CD14-positive monocyte (primary cell): ENCODE data around the gene VWA5B1. TPM values are rescaled to one million over a fixed set of nuclear protein-coding genes. Genes with fewer than 3 reads are reported as not detected.

Experiments used
- DNase-seq, 3 donors: peaks; one replicate each; pipeline ENCODE4 v3.0.0-alpha.2; 2011 to 2022
- H2AFZ ChIP-seq: 2 replicates; pipeline ENCODE4 v1.6.0; 2012; ENCODE audit warnings: mild to moderate bottlenecking, low read depth, low read length, inconsistent platforms; ENCODE audit not compliant: insufficient read depth, poor library complexity, severe bottlenecking
- H3K27ac ChIP-seq, 2 donors: 1 replicate in 1 of 2; 2 replicates in 1 of 2; pipeline ENCODE4 v1.5.1; 2012 to 2013; ENCODE audit warnings: low read length in 2 of 2, control low read depth in 1 of 2, inconsistent platforms in 1 of 2, low read depth in 1 of 2, mild to moderate bottlenecking in 1 of 2
- H3K27me3 ChIP-seq, 2 donors: one replicate each; pipeline versions ENCODE4 v1.6.0 to v1.6.1; 2011 to 2013; ENCODE audit warnings: low read length in 2 of 2; ENCODE audit not compliant: control insufficient read depth in 2 of 2, insufficient read depth in 2 of 2
- H3K36me3 ChIP-seq, 2 donors: replicated peaks in 1 of 2; 1 replicate in 1 of 2; 2 replicates in 1 of 2; pipeline versions ENCODE4 v1.5.1 to v1.6.1; 2012 to 2013; ENCODE audit warnings: low read length in 2 of 2, control low read depth in 1 of 2, inconsistent platforms in 1 of 2, mild to moderate bottlenecking in 1 of 2; ENCODE audit not compliant: insufficient read depth in 2 of 2, control insufficient read depth in 1 of 2
- H3K4me1 ChIP-seq, 2 donors: 1 replicate in 1 of 2; 2 replicates in 1 of 2; pipeline versions ENCODE4 v1.5.1 to v1.6.1; 2012 to 2013; ENCODE audit warnings: low read length in 2 of 2, control low read depth in 1 of 2, inconsistent platforms in 1 of 2, mild to moderate bottlenecking in 1 of 2, moderate library complexity in 1 of 2; ENCODE audit not compliant: insufficient read depth in 2 of 2, control insufficient read depth in 1 of 2
- H3K4me2 ChIP-seq: replicated peaks from 2 replicates; pipeline ENCODE3; 2012; ENCODE audit warnings: low read length, moderate library complexity, mild to moderate bottlenecking; ENCODE audit not compliant: poor library complexity, severe bottlenecking; ENCODE audit errors: extremely low read depth
- H3K4me3 ChIP-seq, 3 experiments: fragments of 200-600 bp in 1 of 3; sonication (generic) in 1 of 3; replicated peaks in 1 of 3; 1 replicate in 2 of 3; 2 replicates in 1 of 3; pipeline ENCODE4 v1.5.1; 2011 to 2013; ENCODE audit warnings: low read length in 3 of 3, mild to moderate bottlenecking in 3 of 3, control low read depth in 2 of 3, low read depth in 2 of 3, inconsistent platforms in 1 of 3, moderate library complexity in 1 of 3
- H3K79me2 ChIP-seq: 2 replicates; pipeline ENCODE4 v1.6.0; 2012; ENCODE audit warnings: mild to moderate bottlenecking, control low read depth, inconsistent platforms, low read length, moderate library complexity; ENCODE audit not compliant: insufficient read depth
- H3K9ac ChIP-seq: 2 replicates; pipeline ENCODE4 v1.6.0; 2017; ENCODE audit warnings: low read length, mild to moderate bottlenecking; ENCODE audit not compliant: insufficient read depth, poor library complexity, severe bottlenecking
- H3K9me3 ChIP-seq, 2 donors: replicated peaks in 1 of 2; 1 replicate in 1 of 2; 2 replicates in 1 of 2; pipeline versions ENCODE4 v1.5.1 to v1.6.1; 2012 to 2013; ENCODE audit warnings: low read length in 2 of 2, control low read depth in 1 of 2; ENCODE audit not compliant: control insufficient read depth in 1 of 2, insufficient read depth in 1 of 2
- H4K20me1 ChIP-seq: 2 replicates; pipeline ENCODE4 v1.6.0; 2012; ENCODE audit warnings: mild to moderate bottlenecking, low read length, control low read depth, moderate library complexity; ENCODE audit not compliant: insufficient read depth
- H3K27ac Mint-ChIP-seq, 7 donors: one replicate each; pipeline ENCODE4 v1.8.0; 2020; ENCODE audit warnings: mild to moderate bottlenecking in 7 of 7, mixed read lengths in 7 of 7, moderate library complexity in 6 of 7, inconsistent platforms in 2 of 7
- H3K27me3 Mint-ChIP-seq, 3 donors: one replicate each; pipeline ENCODE4 v1.8.0; 2021 to 2022; ENCODE audit warnings: low read depth in 3 of 3, mild to moderate bottlenecking in 3 of 3, mixed read lengths in 3 of 3, moderate library complexity in 3 of 3, inconsistent platforms in 1 of 3
- H3K36me3 Mint-ChIP-seq, 2 donors: one replicate each; pipeline ENCODE4 v1.8.0; 2020; ENCODE audit warnings: mixed read lengths in 2 of 2, inconsistent platforms in 1 of 2, mild to moderate bottlenecking in 1 of 2
- H3K4me1 Mint-ChIP-seq: one replicate; pipeline ENCODE4 v1.8.0; 2020; ENCODE audit warnings: mild to moderate bottlenecking, mixed read lengths
- H3K4me3 Mint-ChIP-seq, 2 donors: one replicate each; pipeline ENCODE4 v1.8.0; 2020; ENCODE audit warnings: mild to moderate bottlenecking in 2 of 2, mixed read lengths in 2 of 2, moderate library complexity in 1 of 2
- H3K9me3 Mint-ChIP-seq, 7 donors: one replicate each; pipeline ENCODE4 v1.8.0; 2020 to 2022; ENCODE audit warnings: mixed read lengths in 7 of 7, mild to moderate bottlenecking in 6 of 7, moderate library complexity in 6 of 7, inconsistent platforms in 2 of 7
- WGBS: methylation state at CpG from one replicate; pipeline ENCODE4 v1.1.5; 2013; ENCODE audit warnings: missing lambda C conversion rate; ENCODE audit not compliant: insufficient coverage; 5-methylcytosine and 5-hydroxymethylcytosine counted together
- intact Hi-C, 2 donors: fragments of 100-400 bp; cut with micrococcal nuclease; formaldehyde crosslinking; loops; one replicate each; pipeline versions ENCODE4 v1.15.0 to v1.15.1; 2023
- polyA plus RNA-seq, 3 donors: library from polyadenylated mRNA; depleted of rRNA in 1 of 3; unstranded in 2 of 3; stranded (reverse) in 1 of 3; fragments of 300-500 nt in 2 of 3; fragments of >200 nt in 1 of 3; fragmentation: Illumina TruSeq in 2 of 3; gene quantifications; 1 replicate in 2 of 3; 2 replicates in 1 of 3; pipeline ENCODE4 v1.2.3, GENCODE V29; 2012 to 2021
- TF ChIP-seq, protein P1 (sequence below): fragments of 200-600 bp; IDR thresholded peaks from one replicate; pipeline ENCODE4 v1.8.0; 2022; ENCODE audit warnings: antibody characterized with exemption, mild to moderate bottlenecking

VWA5B1 gene
- polyA plus RNA-seq, 3 donors, result not detected

DNA sequence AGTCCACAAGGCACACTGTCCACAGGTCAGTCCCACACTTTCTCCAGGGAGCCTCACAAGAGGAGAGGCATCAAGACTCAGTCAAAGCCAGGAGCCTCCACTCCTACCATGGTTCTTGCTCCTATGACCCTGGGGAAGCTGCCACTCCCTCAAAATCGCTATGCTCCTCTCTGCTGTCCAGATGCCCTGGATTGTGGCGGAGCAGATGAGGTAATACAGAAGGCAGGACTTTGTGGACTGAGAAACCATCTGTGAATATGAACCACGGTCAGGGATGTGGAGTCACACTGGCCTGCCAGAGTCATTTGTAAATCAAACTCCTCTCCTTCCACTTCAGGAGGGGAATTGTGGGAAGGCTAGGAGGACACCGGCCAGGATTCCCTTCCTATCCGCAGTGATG is 20.6 kb downstream of the VWA5B1 start:
- H3K27ac Mint-ChIP-seq, result peak overlapping the region in 1 of 7 donors; percentile 39
- intact Hi-C loops, result no loop called here

DNA sequence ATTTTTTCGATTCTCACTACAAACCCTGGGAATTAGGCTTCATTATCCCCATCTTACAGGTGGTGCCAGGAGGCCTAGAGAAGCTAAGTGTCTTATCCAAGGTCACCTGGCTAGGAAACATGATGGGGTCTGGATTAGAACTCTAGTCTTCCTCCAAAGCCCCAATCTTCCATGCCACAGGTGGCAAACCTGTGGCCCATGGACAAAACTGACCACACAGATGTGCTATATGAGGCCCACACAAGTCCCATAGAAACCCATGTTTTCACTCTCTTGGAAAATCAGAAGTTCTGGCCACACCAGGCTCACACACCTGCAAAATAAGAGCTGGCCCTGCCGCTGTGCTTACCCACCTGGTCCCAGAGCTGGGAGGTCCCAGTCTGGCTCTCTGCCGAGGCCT is 21.6 kb downstream of the VWA5B1 start:
- Mint-ChIP-seq H3K36me3 (no peaks in the 10 kb centered on the region), H3K27ac (no peak overlapping the region), H3K4me1 (no peaks in the 10 kb centered on the region), H3K27me3 (peaks cover 4 to 7% (median 4%) of the 10 kb centered on the region in 3 donors), H3K4me3 (no peak overlapping the region), H3K9me3 (no peaks in the 10 kb centered on the region)
- no peaks in the 10 kb centered on the region for H3K36me3 ChIP-seq
- TF ChIP-seq, protein P1, sequence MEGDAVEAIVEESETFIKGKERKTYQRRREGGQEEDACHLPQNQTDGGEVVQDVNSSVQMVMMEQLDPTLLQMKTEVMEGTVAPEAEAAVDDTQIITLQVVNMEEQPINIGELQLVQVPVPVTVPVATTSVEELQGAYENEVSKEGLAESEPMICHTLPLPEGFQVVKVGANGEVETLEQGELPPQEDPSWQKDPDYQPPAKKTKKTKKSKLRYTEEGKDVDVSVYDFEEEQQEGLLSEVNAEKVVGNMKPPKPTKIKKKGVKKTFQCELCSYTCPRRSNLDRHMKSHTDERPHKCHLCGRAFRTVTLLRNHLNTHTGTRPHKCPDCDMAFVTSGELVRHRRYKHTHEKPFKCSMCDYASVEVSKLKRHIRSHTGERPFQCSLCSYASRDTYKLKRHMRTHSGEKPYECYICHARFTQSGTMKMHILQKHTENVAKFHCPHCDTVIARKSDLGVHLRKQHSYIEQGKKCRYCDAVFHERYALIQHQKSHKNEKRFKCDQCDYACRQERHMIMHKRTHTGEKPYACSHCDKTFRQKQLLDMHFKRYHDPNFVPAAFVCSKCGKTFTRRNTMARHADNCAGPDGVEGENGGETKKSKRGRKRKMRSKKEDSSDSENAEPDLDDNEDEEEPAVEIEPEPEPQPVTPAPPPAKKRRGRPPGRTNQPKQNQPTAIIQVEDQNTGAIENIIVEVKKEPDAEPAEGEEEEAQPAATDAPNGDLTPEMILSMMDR, result no peak
- H2AFZ ChIP-seq, result no peak overlapping the region
- WGBS, result 94% methylated on average over 2 of the region's 3 CpGs
- no peaks in the 10 kb centered on the region for H4K20me1 ChIP-seq
- no peaks in the 10 kb centered on the region for H3K9me3 ChIP-seq
- H3K79me2 ChIP-seq, result no peaks in the 10 kb centered on the region
- H3K4me2 ChIP-seq, result no peak overlapping the region
- H3K27me3 ChIP-seq, result no peaks in the 10 kb centered on the region
- H3K4me1 ChIP-seq, result no peaks in the 10 kb centered on the region
- no peak overlapping the region for H3K9ac ChIP-seq
- H3K4me3 ChIP-seq, result no peak overlapping the region
- no peak for DNase-seq
- intact Hi-C loops, result no loop called here
- no peak overlapping the region for H3K27ac ChIP-seq

More for the DNA sequence above, 20.6 kb downstream of the VWA5B1 start:
- Histone ChIP-seq H2AFZ (no peak overlapping the region), H3K36me3 (no peaks in the 10 kb centered on the region), H3K9ac (no peak overlapping the region), H3K4me3 (no peak overlapping the region), H3K4me2 (no peak overlapping the region), H3K27me3 (no peaks in the 10 kb centered on the region), H3K27ac (no peak overlapping the region), H3K79me2 (no peaks in the 10 kb centered on the region), H3K9me3 (no peaks in the 10 kb centered on the region), H3K4me1 (no peaks in the 10 kb centered on the region), H4K20me1 (no peaks in the 10 kb centered on the region)
- WGBS, result 80% methylated on average over 1 of the region's 5 CpGs
- Mint-ChIP-seq H3K27me3 (peaks cover 4 to 8% (median 4%) of the 10 kb centered on the region in 3 donors), H3K36me3 (no peaks in the 10 kb centered on the region), H3K4me1 (no peaks in the 10 kb centered on the region), H3K9me3 (no peaks in the 10 kb centered on the region), H3K4me3 (no peak overlapping the region)
- TF ChIP-seq, protein P1, result no peak
- DNase-seq, result no peak
